Fibroblast of lung (primary cell): Measurements from ENCODE around the gene SH3BP4. TPM values are rescaled to one million over a fixed set of nuclear protein-coding genes. Genes with fewer than 3 reads are reported as not detected.
"Not testable (repeated sequence)": the region's sequence is repeated elsewhere in the genome, so short reads cannot be mapped to it uniquely, and the experiment has no call there.

Experiments
- DNase-seq, 2 donors: peaks; one replicate each; pipeline versions ENCODE4 v3.0.0 to v3.0.0-alpha.2; 2010; ENCODE audit warnings: low read depth in 2 of 2
- H2AFZ ChIP-seq: 2 replicates; pipeline ENCODE4 v1.5.1; 2012; ENCODE audit warnings: low read length, control low read depth, inconsistent platforms
- H3K27ac ChIP-seq: 2 replicates; pipeline ENCODE4 v1.5.1; 2011; ENCODE audit warnings: low read length, control low read depth; ENCODE audit not compliant: insufficient read depth
- H3K27me3 ChIP-seq: 2 replicates; pipeline ENCODE4 v1.5.1; 2011; ENCODE audit warnings: mild to moderate bottlenecking, low read length; ENCODE audit not compliant: control insufficient read depth, insufficient read depth
- H3K36me3 ChIP-seq: 2 replicates; pipeline ENCODE4 v1.5.1; 2011; ENCODE audit warnings: low read length; ENCODE audit not compliant: control insufficient read depth, insufficient read depth
- H3K4me1 ChIP-seq: 2 replicates; pipeline ENCODE4 v1.5.1; 2011; ENCODE audit warnings: low read length; ENCODE audit not compliant: control insufficient read depth, insufficient read depth; ENCODE audit errors: extremely low read depth
- H3K4me2 ChIP-seq: 2 replicates; pipeline ENCODE4 v1.5.1; 2011; ENCODE audit warnings: low read length, control low read depth; ENCODE audit not compliant: insufficient read depth; ENCODE audit errors: extremely low read depth
- H3K4me3 ChIP-seq, 4 experiments: fragments of 200-600 bp in 1 of 4; sonication (generic) in 1 of 4; replicated peaks in 1 of 4; 2 replicates each; pipeline ENCODE4 v1.5.1; 2011 to 2016; ENCODE audit warnings: low read length in 4 of 4, low read depth in 3 of 4, mild to moderate bottlenecking in 3 of 4, control low read depth in 2 of 4, inconsistent platforms in 1 of 4, mixed read lengths in 1 of 4; ENCODE audit not compliant: insufficient read depth in 1 of 4; ENCODE audit errors: control extremely low read depth in 1 of 4
- H3K79me2 ChIP-seq: 2 replicates; pipeline ENCODE4 v1.5.1; 2012; ENCODE audit warnings: mild to moderate bottlenecking, low read length, inconsistent platforms; ENCODE audit not compliant: control insufficient read depth, insufficient read depth
- H3K9ac ChIP-seq: 2 replicates; pipeline ENCODE4 v1.5.1; 2011; ENCODE audit warnings: mild to moderate bottlenecking, low read length, control low read depth; ENCODE audit not compliant: insufficient read depth
- H3K9me3 ChIP-seq: 2 replicates; pipeline ENCODE4 v1.5.1; 2012; ENCODE audit warnings: low read depth, low read length; ENCODE audit not compliant: control insufficient read depth, insufficient read depth
- H4K20me1 ChIP-seq: 2 replicates; pipeline ENCODE4 v1.5.1; 2011; ENCODE audit warnings: low read length; ENCODE audit not compliant: control insufficient read depth, insufficient read depth; ENCODE audit errors: extremely low read depth
- CTCF ChIP-seq, 2 donors: IDR thresholded peaks in 1 of 2; conservative IDR thresholded peaks in 1 of 2; 1 replicate in 1 of 2; 2 replicates in 1 of 2; pipeline ENCODE4 v1.5.1; 2011 to 2012; ENCODE audit warnings: low read length in 2 of 2, control low read depth in 1 of 2, inconsistent platforms in 1 of 2, low read depth in 1 of 2, mild to moderate bottlenecking in 1 of 2
- EZH2 ChIP-seq: IDR thresholded peaks from 2 replicates; pipeline ENCODE4 v1.5.1; 2012; ENCODE audit warnings: low read length, control low read depth, mild to moderate bottlenecking; ENCODE audit errors: missing control alignments
- polyA plus RNA-seq, 2 donors: library from polyadenylated mRNA; depleted of rRNA in 1 of 2; stranded (reverse) in 1 of 2; unstranded in 1 of 2; fragments of >200 nt; gene quantifications; 2 replicates each; pipeline ENCODE4 v1.2.1, GENCODE V29; 2011 to 2012; ENCODE audit warnings: missing spikeins in 1 of 2
- total RNA-seq: library from RNA; depleted of rRNA; stranded (reverse); fragments of >200 nt; gene quantifications from 2 replicates; pipeline ENCODE4 v1.2.1, GENCODE V29; 2014

SH3BP4 gene
- total and polyA plus RNA-seq, 2 donors (not counting 1 experiment from before 2014, with no cell fraction given): 74.8 to 86.6 TPM

GRCh38 chr2:235011929-235012631 lies 60.3 kb downstream of the SH3BP4 start:
- no peaks in the 10 kb centered on the region for H3K4me1 ChIP-seq
- H3K27ac ChIP-seq: no peak overlapping the region
- no peak for DNase-seq
- peaks cover 9% of the 10 kb centered on the region for H3K36me3 ChIP-seq
- H3K9me3 ChIP-seq: no peaks in the 10 kb centered on the region
- H3K79me2 ChIP-seq: peaks cover 99% of the 10 kb centered on the region
- H2AFZ ChIP-seq: no peak overlapping the region
- no peak for TF ChIP-seq CTCF (conservative IDR thresholded peaks at IDR 0.05 in 1 of 2, IDR thresholded peaks at IDR 0.05 in 1 of 2; ENCODE audit: low read depth in 1 of 2, low read length in 2 of 2)
- no peak for TF ChIP-seq EZH2
- no peak overlapping the region for H3K4me3 ChIP-seq
- no peak overlapping the region for H3K9ac ChIP-seq
- H3K4me2 ChIP-seq: no peak overlapping the region
- H3K27me3 ChIP-seq: no peaks in the 10 kb centered on the region
- no peaks in the 10 kb centered on the region for H4K20me1 ChIP-seq

- peaks cover 15% of the 10 kb centered on the region for H3K4me1 ChIP-seq
- H3K4me3 ChIP-seq: no peak overlapping the region
- H3K27ac ChIP-seq: no peak overlapping the region
- no peaks in the 10 kb centered on the region for H4K20me1 ChIP-seq
- H3K9ac ChIP-seq: no peak overlapping the region
- H3K9me3 ChIP-seq: no peaks in the 10 kb centered on the region
- H2AFZ ChIP-seq: no peak overlapping the region
- H3K4me2 ChIP-seq: no peak overlapping the region
- DNase-seq: no peak
- H3K36me3 ChIP-seq: peaks cover 4% of the 10 kb centered on the region
- TF ChIP-seq CTCF (conservative IDR thresholded peaks at IDR 0.05 in 1 of 2, IDR thresholded peaks at IDR 0.05 in 1 of 2; ENCODE audit: low read depth in 1 of 2, low read length in 2 of 2): no peak
- TF ChIP-seq EZH2: no peak
- no peaks in the 10 kb centered on the region for H3K27me3 ChIP-seq
- H3K79me2 ChIP-seq: peaks cover 84% of the 10 kb centered on the region
These were observed 65.6 kb downstream of the SH3BP4 start for GRCh38 chr2:235017441-235017840.

GRCh38 chr2:235018838-235019237 lies 67.0 kb downstream of the SH3BP4 start:
- Histone ChIP-seq H3K4me3 (no peak overlapping the region), H3K4me2 (no peak overlapping the region), H3K27ac (no peak overlapping the region), H3K4me1 (peaks cover 20% of the 10 kb centered on the region), H3K9ac (no peak overlapping the region), H2AFZ (no peak overlapping the region), H3K9me3 (no peaks in the 10 kb centered on the region), H3K79me2 (peaks cover 84% of the 10 kb centered on the region), H3K36me3 (peaks cover 5% of the 10 kb centered on the region), H3K27me3 (no peaks in the 10 kb centered on the region), H4K20me1 (no peaks in the 10 kb centered on the region)
- no peak for TF ChIP-seq EZH2
- no peak for TF ChIP-seq CTCF (conservative IDR thresholded peaks at IDR 0.05 in 1 of 2, IDR thresholded peaks at IDR 0.05 in 1 of 2; ENCODE audit: low read depth in 1 of 2, low read length in 2 of 2)
- DNase-seq: no peak

DNA sequence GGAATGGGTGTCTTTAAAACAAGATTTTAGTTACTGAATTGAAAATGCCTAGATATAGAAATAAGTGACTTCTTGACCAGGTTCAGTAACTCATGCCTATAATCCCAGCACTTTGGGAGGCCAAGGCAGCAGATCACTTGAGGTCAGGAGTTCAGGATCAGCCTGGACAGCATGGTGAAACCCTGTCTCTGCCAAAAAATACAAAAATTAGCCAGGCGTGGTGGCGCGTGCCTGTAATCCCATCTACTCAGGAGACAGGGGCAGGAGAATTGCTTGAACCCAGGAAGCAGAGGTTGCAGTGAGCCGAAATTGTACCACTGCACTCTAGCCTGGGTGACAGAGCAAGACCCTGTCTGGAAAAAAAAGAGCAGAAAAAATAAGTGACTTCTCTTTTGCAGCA lies 68.3 kb downstream of the SH3BP4 start:
- H3K9ac ChIP-seq, H2AFZ ChIP-seq, H3K9me3 ChIP-seq, H3K36me3 ChIP-seq, H3K4me2 ChIP-seq, H3K27ac ChIP-seq, DNase-seq, H4K20me1 ChIP-seq, H3K27me3 ChIP-seq, H3K4me3 ChIP-seq: not testable (repeated sequence)
- peaks cover 85% of the 10 kb centered on the region for H3K79me2 ChIP-seq
- peaks cover 32% of the 10 kb centered on the region for H3K4me1 ChIP-seq
